Parathyroid adenoma (tissue), 2 donors: ENCODE measurements around the gene INF2.

ENCODE experiments used
- H2AFZ ChIP-seq: fragments of 300-600 bp; sonication (generic); one replicate; pipeline ENCODE4 v1.7.0; 2017; ENCODE audit warnings: antibody characterized with exemption, mild to moderate bottlenecking
- H3K27ac ChIP-seq: fragments of 300-600 bp; sonication (generic); one replicate; pipeline ENCODE4 v1.7.0; 2017
- H3K27me3 ChIP-seq: fragments of 300-600 bp; sonication (generic); one replicate; pipeline ENCODE4 v1.7.0; 2017; ENCODE audit warnings: low read length; ENCODE audit not compliant: control insufficient read depth, insufficient read depth
- H3K36me3 ChIP-seq: fragments of 300-600 bp; sonication (generic); one replicate; pipeline ENCODE4 v1.7.0; 2017; ENCODE audit warnings: low read length; ENCODE audit not compliant: control insufficient read depth, insufficient read depth
- H3K4me1 ChIP-seq: fragments of 300-600 bp; sonication (generic); one replicate; pipeline ENCODE4 v1.7.0; 2017; ENCODE audit warnings: control low read depth
- H3K4me2 ChIP-seq: fragments of 300-600 bp; sonication (generic); one replicate; pipeline ENCODE4 v1.7.0; 2017; ENCODE audit warnings: low read length
- H3K4me3 ChIP-seq: fragments of 300-600 bp; sonication (generic); one replicate; pipeline ENCODE4 v1.7.0; 2017; ENCODE audit warnings: low read depth, low read length
- H3K79me2 ChIP-seq: fragments of 300-600 bp; sonication (generic); one replicate; pipeline ENCODE4 v1.7.0; 2017; ENCODE audit warnings: control low read depth
- H3K9ac ChIP-seq: fragments of 300-600 bp; sonication (generic); one replicate; pipeline ENCODE4 v1.7.0; 2017; ENCODE audit warnings: mild to moderate bottlenecking
- H3K9me3 ChIP-seq: fragments of 300-600 bp; sonication (generic); one replicate; pipeline ENCODE4 v1.7.0; 2017; ENCODE audit warnings: low read length; ENCODE audit not compliant: control insufficient read depth
- CTCF ChIP-seq: fragments of 300-600 bp; sonication (generic); IDR thresholded peaks from one replicate; pipeline ENCODE4 v1.7.0; 2017; ENCODE audit warnings: antibody characterized with exemption, mild to moderate bottlenecking
- donor health status: primary hyperparathyroidism.

Gene INF2

GRCh38 chr14:104745431-104745830, 56.0 kb downstream of the INF2 start:
- TF ChIP-seq CTCF, result no peak
- H3K27ac ChIP-seq, result no peak overlapping the region

GRCh38 chr14:104746071-104746545, 56.7 kb downstream of the INF2 start:
- no peaks in the 10 kb centered on the region for H3K27me3 ChIP-seq
- no peaks in the 10 kb centered on the region for H3K9me3 ChIP-seq
- no peaks in the 10 kb centered on the region for H3K36me3 ChIP-seq
- H3K4me3 ChIP-seq, result no peak overlapping the region
- H3K4me1 ChIP-seq, result no peaks in the 10 kb centered on the region
- no peak overlapping the region for H3K4me2 ChIP-seq
- H3K79me2 ChIP-seq, result no peaks in the 10 kb centered on the region
- no peak for TF ChIP-seq CTCF
- H2AFZ ChIP-seq, result no peak overlapping the region
- H3K27ac ChIP-seq, result no peak overlapping the region
- H3K9ac ChIP-seq, result no peak overlapping the region

More at GRCh38 chr14:104745431-104745830, 56.0 kb downstream of the INF2 start:
- no peak overlapping the region for H2AFZ ChIP-seq
- no peaks in the 10 kb centered on the region for H3K4me1 ChIP-seq
- no peaks in the 10 kb centered on the region for H3K27me3 ChIP-seq
- H3K4me3 ChIP-seq, result no peak overlapping the region
- no peaks in the 10 kb centered on the region for H3K9me3 ChIP-seq
- H3K4me2 ChIP-seq, result no peak overlapping the region
- H3K36me3 ChIP-seq, result no peaks in the 10 kb centered on the region
- no peak overlapping the region for H3K9ac ChIP-seq
- no peaks in the 10 kb centered on the region for H3K79me2 ChIP-seq

DNA sequence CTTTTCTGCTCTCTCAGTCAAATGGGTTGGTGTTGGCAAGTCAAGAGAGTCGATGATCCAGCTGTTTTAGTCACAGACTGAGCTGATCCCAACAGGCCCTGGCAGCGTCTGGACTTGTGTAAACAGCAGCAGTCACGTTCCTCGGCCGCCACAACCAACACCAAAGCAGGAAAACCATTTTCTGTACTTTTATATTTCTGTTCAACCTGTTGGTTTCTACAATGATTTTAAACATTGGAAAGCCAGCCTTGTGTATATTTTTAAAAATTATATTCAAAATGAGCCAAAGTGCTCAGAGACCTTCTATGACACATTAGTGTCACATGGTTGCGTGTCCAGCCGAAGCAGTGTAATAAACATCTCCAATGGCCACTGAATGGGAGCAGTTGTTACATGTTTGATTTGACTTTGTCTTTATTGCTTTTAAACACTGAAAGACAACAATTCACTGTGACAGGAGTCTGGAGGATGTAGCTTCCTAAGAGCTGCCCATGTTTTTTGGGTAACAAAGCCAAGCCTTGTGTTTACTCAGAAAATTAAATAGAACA, 57.6 kb downstream of the INF2 start:
- no peaks in the 10 kb centered on the region for H3K4me1 ChIP-seq
- TF ChIP-seq CTCF, result no peak
- no peaks in the 10 kb centered on the region for H3K27me3 ChIP-seq
- no peak overlapping the region for H3K27ac ChIP-seq
- no peak overlapping the region for H3K4me3 ChIP-seq
- H3K79me2 ChIP-seq, result no peaks in the 10 kb centered on the region
- no peak overlapping the region for H3K9ac ChIP-seq
- H3K9me3 ChIP-seq, result no peaks in the 10 kb centered on the region
- H3K36me3 ChIP-seq, result no peaks in the 10 kb centered on the region
- no peak overlapping the region for H2AFZ ChIP-seq
- H3K4me2 ChIP-seq, result no peak overlapping the region

GRCh38 chr14:104747876-104748275, 58.5 kb downstream of the INF2 start:
- no peak overlapping the region for H3K4me2 ChIP-seq
- no peak for TF ChIP-seq CTCF
- H3K9me3 ChIP-seq, result no peaks in the 10 kb centered on the region
- no peaks in the 10 kb centered on the region for H3K27me3 ChIP-seq
- no peak overlapping the region for H3K9ac ChIP-seq
- no peaks in the 10 kb centered on the region for H3K4me1 ChIP-seq
- no peaks in the 10 kb centered on the region for H3K79me2 ChIP-seq
- H3K36me3 ChIP-seq, result no peaks in the 10 kb centered on the region
- H3K4me3 ChIP-seq, result no peak overlapping the region
- no peak overlapping the region for H2AFZ ChIP-seq
- no peak overlapping the region for H3K27ac ChIP-seq

DNA sequence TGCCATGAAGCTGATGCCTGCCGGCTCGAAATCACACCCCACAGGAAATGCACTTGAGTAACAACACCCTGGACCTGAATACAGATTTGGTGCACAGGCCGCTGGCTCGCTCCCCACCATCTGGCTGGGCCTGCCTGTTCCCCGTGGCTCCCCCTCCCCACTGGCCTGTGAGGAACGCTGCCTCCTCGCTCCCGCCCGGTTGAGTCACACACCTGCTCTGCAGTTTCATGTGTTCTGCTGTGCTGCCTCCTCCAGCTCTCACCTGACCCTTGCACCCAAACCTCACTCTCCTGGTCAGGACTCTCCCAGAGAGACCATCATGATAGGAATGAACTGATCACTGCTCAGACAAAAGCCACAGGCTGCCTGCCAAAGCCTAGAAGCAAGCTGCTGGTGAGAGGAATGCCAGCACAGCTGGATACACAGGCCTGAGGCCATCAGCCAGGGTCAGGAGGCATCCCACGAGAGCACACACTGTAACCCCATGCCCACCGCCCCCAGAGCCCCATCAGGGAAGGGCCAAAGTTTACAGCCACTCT, 59.8 kb downstream of the INF2 start:
- no peak for TF ChIP-seq CTCF

More for the DNA sequence above, 59.8 kb downstream of the INF2 start:
- Histone ChIP-seq H3K4me3 (no peak overlapping the region), H3K27me3 (no peaks in the 10 kb centered on the region), H3K27ac (no peak overlapping the region), H3K4me1 (peaks cover 5% of the 10 kb centered on the region), H3K4me2 (no peak overlapping the region), H3K79me2 (no peaks in the 10 kb centered on the region), H3K9me3 (no peaks in the 10 kb centered on the region), H3K36me3 (no peaks in the 10 kb centered on the region), H2AFZ (no peak overlapping the region), H3K9ac (no peak overlapping the region)
